Measurements from ENCODE around the gene BLOC1S3. TPM values are rescaled to one million over a fixed set of nuclear protein-coding genes. Genes with fewer than 3 reads are reported as not detected.

Gene BLOC1S3
- total RNA-seq, 2 donors from 2014 or later, result 10.4 to 15.9 TPM

DNA sequence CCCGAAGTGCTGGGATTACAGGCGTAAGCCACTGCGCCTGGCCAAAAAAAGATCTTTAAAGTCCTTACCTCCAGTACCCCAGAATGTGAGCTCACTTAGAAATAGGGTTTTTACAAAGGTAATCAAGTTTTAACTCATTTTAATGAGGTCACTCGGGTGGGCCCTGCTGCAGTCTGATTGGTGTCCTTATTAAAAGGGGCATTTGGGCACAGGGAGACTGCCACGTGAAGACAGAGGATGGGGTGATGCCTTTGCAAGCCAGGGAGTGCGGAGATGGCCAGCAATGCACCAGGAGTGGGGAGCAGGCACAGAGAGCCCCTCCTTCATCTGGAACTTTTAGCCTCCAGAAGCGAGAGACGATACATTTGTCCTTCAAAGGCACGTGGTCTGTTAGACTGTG is 29.5 kb upstream of the BLOC1S3 start:
- Histone ChIP-seq H3K9ac (ENCODE audit: low read depth in 2 of 2, low read length in 2 of 2) (no peak overlapping the region), H3K27ac (no peak overlapping the region), H3K36me3 (no peaks in the 10 kb centered on the region), H3K4me1 (peaks cover 22% of the 10 kb centered on the region), H3K9me3 (no peaks in the 10 kb centered on the region), H3K27me3 (peaks cover 33% of the 10 kb centered on the region), H3K4me3 (no peak overlapping the region)
- TF ChIP-seq, protein P1, sequence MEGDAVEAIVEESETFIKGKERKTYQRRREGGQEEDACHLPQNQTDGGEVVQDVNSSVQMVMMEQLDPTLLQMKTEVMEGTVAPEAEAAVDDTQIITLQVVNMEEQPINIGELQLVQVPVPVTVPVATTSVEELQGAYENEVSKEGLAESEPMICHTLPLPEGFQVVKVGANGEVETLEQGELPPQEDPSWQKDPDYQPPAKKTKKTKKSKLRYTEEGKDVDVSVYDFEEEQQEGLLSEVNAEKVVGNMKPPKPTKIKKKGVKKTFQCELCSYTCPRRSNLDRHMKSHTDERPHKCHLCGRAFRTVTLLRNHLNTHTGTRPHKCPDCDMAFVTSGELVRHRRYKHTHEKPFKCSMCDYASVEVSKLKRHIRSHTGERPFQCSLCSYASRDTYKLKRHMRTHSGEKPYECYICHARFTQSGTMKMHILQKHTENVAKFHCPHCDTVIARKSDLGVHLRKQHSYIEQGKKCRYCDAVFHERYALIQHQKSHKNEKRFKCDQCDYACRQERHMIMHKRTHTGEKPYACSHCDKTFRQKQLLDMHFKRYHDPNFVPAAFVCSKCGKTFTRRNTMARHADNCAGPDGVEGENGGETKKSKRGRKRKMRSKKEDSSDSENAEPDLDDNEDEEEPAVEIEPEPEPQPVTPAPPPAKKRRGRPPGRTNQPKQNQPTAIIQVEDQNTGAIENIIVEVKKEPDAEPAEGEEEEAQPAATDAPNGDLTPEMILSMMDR (IDR thresholded peaks at IDR 0.05), result no peak
- intact Hi-C loops (cut with DNase I), result no loop called here
- DNase-seq, result no peak

DNA sequence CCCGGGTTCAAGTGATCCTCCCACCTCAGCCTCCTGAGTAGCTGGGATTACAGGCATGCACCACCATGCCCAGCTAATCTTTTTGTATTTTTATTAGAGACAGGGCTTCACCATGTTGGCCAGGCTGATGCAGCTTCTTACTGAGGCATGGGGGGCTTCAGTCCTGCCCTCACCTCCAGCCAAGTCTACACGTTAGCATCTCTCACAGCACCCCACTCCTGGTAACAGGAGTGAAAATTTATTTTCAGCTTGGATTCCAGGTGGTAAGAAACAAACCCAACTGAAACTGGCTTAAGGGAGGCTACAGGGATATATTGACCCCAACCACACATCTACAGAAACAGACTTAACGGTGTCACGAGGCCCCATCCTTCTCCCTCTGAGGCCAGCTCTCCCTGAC is 28.4 kb upstream of the BLOC1S3 start:
- Histone ChIP-seq H3K9me3 (no peaks in the 10 kb centered on the region), H3K36me3 (no peaks in the 10 kb centered on the region), H3K27me3 (peaks cover 34% of the 10 kb centered on the region), H3K9ac (ENCODE audit: low read depth in 2 of 2, low read length in 2 of 2) (no peak overlapping the region), H3K4me3 (no peak overlapping the region), H3K4me1 (peaks cover 22% of the 10 kb centered on the region), H3K27ac (no peak overlapping the region)
- TF ChIP-seq, protein P1 (IDR thresholded peaks at IDR 0.05), result no peak
- DNase-seq, result no peak
- intact Hi-C loops (cut with DNase I), result no loop called here

DNA sequence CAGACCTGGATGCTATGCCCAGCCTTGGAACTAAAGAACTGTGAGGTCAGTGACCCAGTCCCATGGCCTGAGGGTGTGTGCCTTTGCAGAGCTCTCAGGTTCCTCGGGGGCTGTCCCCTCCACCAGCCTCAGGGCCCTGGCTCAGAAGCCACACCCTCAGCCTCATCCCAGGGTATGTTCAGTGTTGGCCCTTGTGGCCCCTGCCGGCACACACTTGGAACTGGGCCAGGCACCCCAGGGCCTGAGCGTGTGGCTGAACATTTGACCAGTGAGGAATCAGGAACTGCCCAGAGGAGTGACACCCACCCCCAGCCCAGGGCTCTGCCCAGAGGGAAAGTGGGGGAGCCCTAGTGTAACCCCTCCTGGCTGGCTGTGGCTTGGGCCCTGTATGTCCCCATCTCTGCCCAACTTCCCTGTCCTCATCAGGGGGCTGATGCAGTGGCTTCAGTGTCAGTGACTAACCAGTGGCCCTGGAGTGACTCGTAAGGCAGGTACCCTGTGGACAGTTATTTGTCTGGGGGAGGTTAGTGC is 27.8 kb upstream of the BLOC1S3 start:
- no peaks in the 10 kb centered on the region for H3K9me3 ChIP-seq
- H3K36me3 ChIP-seq, result no peaks in the 10 kb centered on the region
- peaks cover 22% of the 10 kb centered on the region for H3K4me1 ChIP-seq
- no peak overlapping the region for H3K4me3 ChIP-seq
- intact Hi-C loops (cut with DNase I), result no loop called here
- DNase-seq, result no peak
- H3K27me3 ChIP-seq, result peaks cover 34% of the 10 kb centered on the region
- no peak overlapping the region for H3K9ac ChIP-seq (ENCODE audit: low read depth in 2 of 2, low read length in 2 of 2)
- TF ChIP-seq, protein P1 (IDR thresholded peaks at IDR 0.05), result no peak
- H3K27ac ChIP-seq, result no peak overlapping the region

DNA sequence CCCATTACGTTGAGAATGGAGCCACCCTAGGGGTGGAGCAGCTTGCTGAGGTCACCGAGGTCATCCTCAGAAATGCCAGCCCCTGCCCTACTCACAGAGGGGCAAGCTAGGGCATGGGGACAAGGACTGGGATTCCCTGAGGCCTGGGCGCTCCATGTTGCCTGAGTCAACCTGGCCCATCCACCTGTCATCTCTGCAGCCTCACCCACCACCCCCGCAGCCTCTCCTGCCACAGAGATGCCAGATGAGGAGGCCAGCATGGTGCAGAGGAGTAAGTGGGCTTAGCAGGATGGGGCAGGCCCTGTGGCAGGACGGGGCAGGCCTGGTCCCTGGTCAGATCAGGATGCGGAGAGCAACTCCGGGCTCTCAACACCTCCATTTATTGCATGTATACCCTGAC is 27.3 kb upstream of the BLOC1S3 start:
- Histone ChIP-seq H3K27me3 (peaks cover 34% of the 10 kb centered on the region), H3K36me3 (no peaks in the 10 kb centered on the region), H3K4me3 (no peak overlapping the region), H3K9ac (ENCODE audit: low read depth in 2 of 2, low read length in 2 of 2) (no peak overlapping the region), H3K4me1 (peaks cover 22% of the 10 kb centered on the region), H3K27ac (no peak overlapping the region), H3K9me3 (no peaks in the 10 kb centered on the region)
- intact Hi-C loops (cut with DNase I), result no loop called here
- TF ChIP-seq, protein P1 (IDR thresholded peaks at IDR 0.05), result no peak
- no peak for DNase-seq

DNA sequence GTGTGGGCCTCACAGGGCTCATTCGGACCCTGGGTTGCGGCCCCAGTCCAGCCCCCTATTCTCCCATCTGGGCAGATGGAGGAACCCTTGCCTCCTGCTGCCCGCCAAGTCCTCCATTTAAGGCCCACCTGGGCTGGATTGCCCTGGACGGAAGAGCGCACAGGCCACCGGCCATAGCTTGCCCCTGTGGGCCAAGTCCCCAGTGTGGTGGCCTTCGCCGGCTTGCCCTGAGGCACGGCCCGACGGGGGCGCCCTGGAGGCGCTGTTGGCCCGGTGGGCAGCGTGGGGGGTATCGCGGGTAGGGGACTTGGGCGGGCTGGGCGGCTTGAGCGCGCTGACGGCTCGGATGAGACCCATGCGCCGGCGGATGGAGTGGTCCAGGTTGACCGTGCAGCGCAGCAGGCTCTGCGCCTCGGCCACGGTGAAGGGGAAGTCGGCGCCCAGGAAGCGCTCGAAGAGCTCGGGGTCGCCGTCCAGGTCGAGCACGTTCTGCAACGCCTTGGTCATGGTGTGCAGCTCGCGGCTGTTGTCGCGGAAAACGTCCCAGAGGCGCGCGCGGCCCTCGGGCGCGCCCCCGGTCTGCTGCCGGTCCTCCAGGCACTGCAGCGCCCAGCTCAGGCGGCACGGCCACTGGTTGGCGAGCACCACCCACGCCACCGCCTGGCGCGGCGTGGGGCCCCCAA is 26.6 kb upstream of the BLOC1S3 start:
- H3K9me3 ChIP-seq, result no peaks in the 10 kb centered on the region
- H3K9ac ChIP-seq (ENCODE audit: low read depth in 2 of 2, low read length in 2 of 2), result no peak overlapping the region
- peak overlapping the region; percentile 25 for H3K4me3 ChIP-seq
- intact Hi-C loops (cut with DNase I), result no loop called here
- H3K27ac ChIP-seq, result no peak overlapping the region
- H3K27me3 ChIP-seq, result peaks cover 34% of the 10 kb centered on the region
- peaks cover 22% of the 10 kb centered on the region for H3K4me1 ChIP-seq
- TF ChIP-seq, protein P1 (IDR thresholded peaks at IDR 0.05), result no peak
- no peak for DNase-seq
- H3K36me3 ChIP-seq, result no peaks in the 10 kb centered on the region

Measured in colonic mucosa (tissue), 4 donors.